GM23338 (cell line): Measurements from ENCODE around the gene PTGDS. TPM values are rescaled to one million over a fixed set of nuclear protein-coding genes. Genes with fewer than 3 reads are reported as not detected.

Experiments
- ATAC-seq: fragments of 200-7000 bp; cut with Tn5 transposase; 3 replicates; pipeline ENCODE4 v1.9.1; 2020
- DNase-seq: peaks from one replicate; pipeline ENCODE4 v3.0.0-alpha.2; 2015; ENCODE audit warnings: low spot score
- H2AFZ ChIP-seq: fragments of 200-600 bp; sonication (generic); 2 replicates; pipeline ENCODE4 v1.8.0; 2016; ENCODE audit warnings: antibody characterized with exemption, mild to moderate bottlenecking, moderate library complexity
- H3F3A ChIP-seq: fragments of 200-600 bp; sonication (generic); replicated peaks from 2 replicates; pipeline ENCODE4 v1.8.0; 2017; ENCODE audit warnings: antibody characterized with exemption, mixed run types, low read depth
- H3K27ac ChIP-seq: fragments of 200-600 bp; sonication (generic); 2 replicates; pipeline ENCODE4 v1.6.1; 2016; ENCODE audit warnings: low read depth
- H3K27me3 ChIP-seq: fragments of 200-600 bp; sonication (generic); 2 replicates; pipeline ENCODE4 v1.8.0; 2016; ENCODE audit warnings: mild to moderate bottlenecking, mixed run types, moderate library complexity; ENCODE audit not compliant: insufficient read depth
- H3K36me3 ChIP-seq: fragments of 200-600 bp; sonication (generic); 2 replicates; pipeline ENCODE4 v1.8.0; 2016; ENCODE audit warnings: mild to moderate bottlenecking; ENCODE audit not compliant: insufficient read depth
- H3K4me1 ChIP-seq: fragments of 200-600 bp; sonication (generic); 2 replicates; pipeline ENCODE4 v1.8.0; 2016; ENCODE audit warnings: mild to moderate bottlenecking, moderate library complexity; ENCODE audit not compliant: insufficient read depth
- H3K4me2 ChIP-seq: fragments of 200-600 bp; sonication (generic); 2 replicates; pipeline ENCODE4 v1.7.1; 2017; ENCODE audit warnings: mixed run types
- H3K4me3 ChIP-seq: fragments of 200-600 bp; sonication (generic); 2 replicates; pipeline ENCODE4 v1.6.1; 2016; ENCODE audit warnings: mixed run types
- H3K79me2 ChIP-seq: fragments of 200-600 bp; sonication (generic); replicated peaks from 2 replicates; pipeline ENCODE4 v1.8.0; 2017; ENCODE audit warnings: mild to moderate bottlenecking; ENCODE audit not compliant: insufficient read depth
- H3K9me2 ChIP-seq: fragments of 200-600 bp; sonication (generic); 2 replicates; pipeline ENCODE4 v1.8.0; 2017; ENCODE audit not compliant: insufficient read depth
- H4K20me1 ChIP-seq: fragments of 200-600 bp; sonication (generic); replicated peaks from 2 replicates; pipeline ENCODE4 v1.8.0; 2017; ENCODE audit warnings: mild to moderate bottlenecking; ENCODE audit not compliant: insufficient read depth
- H3K27ac Mint-ChIP-seq: 2 replicates; pipeline ENCODE4 v1.8.0; 2020; ENCODE audit warnings: inconsistent platforms, mild to moderate bottlenecking, moderate library complexity, mixed read lengths
- H3K27me3 Mint-ChIP-seq: 3 replicates; pipeline ENCODE4 v1.8.0; 2022; ENCODE audit warnings: low read depth, mild to moderate bottlenecking, moderate library complexity, mixed read lengths, inconsistent platforms; ENCODE audit not compliant: insufficient read depth, poor library complexity
- H3K36me3 Mint-ChIP-seq: 3 replicates; pipeline ENCODE4 v1.8.0; 2021; ENCODE audit warnings: low read depth, mild to moderate bottlenecking, inconsistent platforms, moderate library complexity, mixed read lengths
- H3K4me1 Mint-ChIP-seq: 3 replicates; pipeline ENCODE4 v1.8.0; 2020; ENCODE audit warnings: mild to moderate bottlenecking, inconsistent platforms, mixed read lengths
- H3K4me3 Mint-ChIP-seq: 3 replicates; pipeline ENCODE4 v1.8.0; 2021; ENCODE audit warnings: moderate library complexity, mild to moderate bottlenecking, inconsistent platforms, mixed read lengths
- H3K9me3 Mint-ChIP-seq: 3 replicates; pipeline ENCODE4 v1.8.0; 2020; ENCODE audit warnings: moderate library complexity, mild to moderate bottlenecking, inconsistent platforms, mixed read lengths
- CREB1 ChIP-seq: fragments of 250-450 bp; sonication (Bioruptor Pico); IDR thresholded peaks from 2 replicates; pipeline ENCODE4 v1.5.0; 2020; ENCODE audit warnings: low read depth, mild to moderate bottlenecking, moderate library complexity
- CTCF ChIP-seq, 2 experiments: fragments of 200-600 bp in 1 of 2; sonication (generic) in 1 of 2; conservative IDR thresholded peaks; 2 replicates each; pipeline versions ENCODE4 v1.5.1 to v1.6.1; 2016 to 2017; ENCODE audit warnings: antibody characterized with exemption in 2 of 2, low read depth in 2 of 2, mild to moderate bottlenecking in 2 of 2, moderate library complexity in 1 of 2
- ETS1 ChIP-seq: IDR thresholded peaks from 2 replicates; pipeline ENCODE4 v1.6.1; 2016; ENCODE audit warnings: antibody characterized with exemption
- EZH2phosphoT487 ChIP-seq: fragments of 200-600 bp; sonication (generic); IDR thresholded peaks from one replicate; pipeline ENCODE4 v1.8.1; 2018; ENCODE audit warnings: antibody characterized with exemption; ENCODE audit not compliant: unreplicated experiment
- JUNB ChIP-seq: IDR thresholded peaks from one replicate; pipeline ENCODE4 v1.6.1; 2016; ENCODE audit warnings: antibody characterized with exemption; ENCODE audit not compliant: unreplicated experiment
- POLR2AphosphoS5 ChIP-seq: IDR thresholded peaks from 2 replicates; pipeline ENCODE4 v1.6.1; 2016; ENCODE audit warnings: antibody characterized with exemption, low read depth
- STAT1 ChIP-seq: IDR thresholded peaks from one replicate; pipeline ENCODE4 v1.6.1; 2016; ENCODE audit warnings: antibody characterized with exemption; ENCODE audit not compliant: unreplicated experiment
- ZNF114 ChIP-seq: fragments of 250-450 bp; sonication (Bioruptor Pico); IDR thresholded peaks from 2 replicates; pipeline ENCODE4 v1.5.0; 2020; ENCODE audit warnings: mild to moderate bottlenecking, moderate library complexity
- ZNF331 ChIP-seq: fragments of 250-450 bp; sonication (Bioruptor Pico); IDR thresholded peaks from 2 replicates; pipeline ENCODE4 v1.5.0; 2020; ENCODE audit warnings: low read depth, mild to moderate bottlenecking, moderate library complexity
- ZNF462 ChIP-seq: fragments of 250-450 bp; sonication (Bioruptor Pico); IDR thresholded peaks from 2 replicates; pipeline ENCODE4 v1.5.0; 2020; ENCODE audit warnings: mild to moderate bottlenecking, moderate library complexity
- polyA plus RNA-seq: library from polyadenylated mRNA; unstranded; fragments of >200 nt; fragmentation: Nextera tagmentation; extraction: Ambion mirVana; gene quantifications from 2 replicates; pipeline ENCODE4 v1.2.1, GENCODE V29; 2016
- total RNA-seq: library from RNA; depleted of rRNA; stranded (reverse); fragments of >200 nt; shearing (Covaris generic); gene quantifications from 2 replicates; pipeline ENCODE4 v1.2.3, GENCODE V29; 2014

The PTGDS gene
- total and polyA plus RNA-seq, 2 experiments from 2014 or later = 1.9 to 3.1 TPM

GRCh38 chr9:136949817-136950655 is 27.3 kb upstream of the PTGDS start:
- H3K4me3 ChIP-seq = peak overlapping the region; percentile 72
- H3K27ac Mint-ChIP-seq = 0 out of 2 replicates have a peak overlapping the region, but pooled peaks have one; percentile 70
- peaks cover 6% of the 10 kb centered on the region for H3K27me3 Mint-ChIP-seq
- no peaks in the 10 kb centered on the region for H3K36me3 ChIP-seq
- H3K9me2 ChIP-seq = no peaks in the 10 kb centered on the region
- peak overlapping the region; percentile 89 for H3K4me2 ChIP-seq
- H3K4me1 Mint-ChIP-seq = peaks cover 6% of the 10 kb centered on the region; the same call in 2 of the 3 replicates
- peaks cover 9% of the 10 kb centered on the region for H3K4me1 ChIP-seq
- no peaks in the 10 kb centered on the region; the same call in 1 of the 2 replicates for H3F3A ChIP-seq
- DNase-seq = peak; percentile 97
- peak; percentile 80 for ATAC-seq
- TF ChIP-seq CTCF (conservative IDR thresholded peaks at IDR 0.05; ENCODE audit: low read depth in 2 of 2) (peak in 1 of 2 experiments; percentile 13; a peak in 1 of 4 replicates), POLR2AphosphoS5 (peak; percentile 95), JUNB (no peak), ETS1 (no peak), CREB1 (peak; percentile 49)
- no peaks in the 10 kb centered on the region for H4K20me1 ChIP-seq
- no peaks in the 10 kb centered on the region for H3K9me3 Mint-ChIP-seq
- H3K27me3 ChIP-seq = no peaks in the 10 kb centered on the region
- H3K4me3 Mint-ChIP-seq = peak overlapping the region; percentile 80
- H3K36me3 Mint-ChIP-seq = no peaks in the 10 kb centered on the region
- H3K79me2 ChIP-seq = no peaks in the 10 kb centered on the region
- H2AFZ ChIP-seq = peak overlapping the region; percentile 88
- no peak overlapping the region for H3K27ac ChIP-seq

- ATAC-seq = peak; percentile 1; the same call in 2 of the 3 replicates
- Histone ChIP-seq H3K27ac (no peak overlapping the region), H3K4me1 (peaks cover 9% of the 10 kb centered on the region), H2AFZ (peak overlapping the region; percentile 88), H3K27me3 (no peaks in the 10 kb centered on the region), H3F3A (no peaks in the 10 kb centered on the region; the same call in 1 of the 2 replicates), H4K20me1 (no peaks in the 10 kb centered on the region), H3K4me2 (peak overlapping the region; percentile 89), H3K79me2 (no peaks in the 10 kb centered on the region), H3K9me2 (no peaks in the 10 kb centered on the region), H3K36me3 (no peaks in the 10 kb centered on the region), H3K4me3 (peak overlapping the region; percentile 72)
- Mint-ChIP-seq H3K9me3 (no peaks in the 10 kb centered on the region), H3K27me3 (peaks cover 4% of the 10 kb centered on the region), H3K4me1 (peaks cover 6% of the 10 kb centered on the region; the same call in 2 of the 3 replicates), H3K36me3 (no peaks in the 10 kb centered on the region), H3K27ac (no peak overlapping the region), H3K4me3 (peak overlapping the region; percentile 76; the same call in 2 of the 3 replicates)
- TF ChIP-seq ZNF114 (CRISPR knock-in tag) (no peak), EZH2phosphoT487 (no peak), STAT1 (no peak), CREB1 (no peak), ZNF462 (CRISPR knock-in tag) (no peak), ZNF331 (CRISPR knock-in tag) (no peak)
- DNase-seq = no peak
These were observed 26.5 kb upstream of the PTGDS start for GRCh38 chr9:136950656-136951276.
